Uterus (tissue), 4 donors: ENCODE data around the gene FAM120B. TPM values are rescaled to one million over a fixed set of nuclear protein-coding genes. Genes with fewer than 3 reads are reported as not detected.

Experiments
- DNase-seq, 2 donors: peaks; one replicate each; pipeline ENCODE4 v3.0.0-alpha.2; 2019 to 2020
- H3K27ac ChIP-seq, 2 donors: fragments of 200-600 bp; sonication (generic); 1 replicate in 1 of 2; 2 replicates in 1 of 2; pipeline ENCODE4 v1.5.1; 2016 to 2018
- H3K27me3 ChIP-seq, 2 donors: fragments of 200-600 bp; sonication (generic); one replicate each; pipeline ENCODE4 v1.5.1; 2018 to 2019; ENCODE audit warnings: control low read depth in 1 of 2
- H3K36me3 ChIP-seq, 2 donors: fragments of 200-600 bp; sonication (generic); one replicate each; pipeline ENCODE4 v1.5.1; 2019; ENCODE audit warnings: control low read depth in 1 of 2
- H3K4me1 ChIP-seq, 2 donors: fragments of 200-600 bp; sonication (generic); one replicate each; pipeline ENCODE4 v1.5.1; 2018 to 2019; ENCODE audit warnings: control low read depth in 1 of 2
- H3K4me3 ChIP-seq, 2 donors: fragments of 200-600 bp; sonication (generic); 1 replicate in 1 of 2; 2 replicates in 1 of 2; pipeline ENCODE4 v1.5.1; 2018 to 2019; ENCODE audit warnings: mild to moderate bottlenecking in 1 of 2
- H3K9me3 ChIP-seq, 2 donors: fragments of 200-600 bp; sonication (generic); one replicate each; pipeline ENCODE4 v1.5.1; 2019; ENCODE audit warnings: control low read depth in 1 of 2
- CTCF ChIP-seq, 4 experiments: fragments of 200-600 bp in 2 of 4; fragments of 450-650 bp in 2 of 4; sonication (generic) in 2 of 4; IDR thresholded peaks; one replicate each; pipeline ENCODE4 v1.5.1; 2016 to 2019; ENCODE audit warnings: antibody characterized with exemption in 4 of 4, mild to moderate bottlenecking in 2 of 4, moderate library complexity in 1 of 4
- POLR2A ChIP-seq, 2 donors: fragments of 450-650 bp; IDR thresholded peaks; one replicate each; pipeline ENCODE4 v1.6.1; 2016; ENCODE audit warnings: antibody characterized with exemption in 2 of 2, mild to moderate bottlenecking in 1 of 2, moderate library complexity in 1 of 2
- intact Hi-C: fragments of 100-400 bp; cut with DNase I; formaldehyde crosslinking; loops from one replicate; pipeline ENCODE4 v1.15.1; 2023; ENCODE audit warnings: low total_unique reads
- total RNA-seq, 4 donors: library from RNA; depleted of rRNA in 3 of 4; stranded (reverse); fragments of >200 nt in 3 of 4; gene quantifications; one replicate each; pipeline versions ENCODE4 v1.1.0 to v1.2.4, GENCODE V29; 2014 to 2023
- donor health status: DM: yes; HTN: yes; CAD: no.

The FAM120B gene
- total RNA-seq, 4 donors from 2014 or later = 12.1 to 50.9 (median 35.2) TPM

DNA sequence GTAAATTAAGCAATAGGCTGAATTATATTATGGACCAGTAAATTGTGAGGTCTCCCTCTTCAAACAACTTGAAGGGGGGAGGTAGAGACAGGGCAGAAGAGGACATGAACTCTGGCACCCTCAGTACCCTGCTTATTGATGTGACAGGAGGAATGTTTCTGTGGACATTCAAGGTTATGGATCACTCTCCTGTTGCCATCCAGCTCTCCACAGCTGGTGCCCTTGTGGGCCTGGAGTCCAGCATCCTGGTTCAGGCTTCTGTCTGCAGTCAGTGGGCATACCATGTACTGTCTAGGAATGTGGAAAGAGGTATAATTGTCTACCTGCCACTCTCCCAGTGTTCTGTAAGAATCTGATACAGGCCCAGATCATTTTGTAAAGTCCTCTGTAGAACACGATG is 55.6 kb downstream of the FAM120B start:
- TF ChIP-seq POLR2A (IDR thresholded peaks at IDR 0.05) = no peak
- TF ChIP-seq CTCF (IDR thresholded peaks at IDR 0.05) = no peak
- H3K27ac ChIP-seq = no peak overlapping the region
- H3K27me3 ChIP-seq = no peaks in the 10 kb centered on the region
- H3K36me3 ChIP-seq = no peaks in the 10 kb centered on the region
- intact Hi-C loops = no loop called here
- no peak for DNase-seq
- no peak overlapping the region for H3K4me3 ChIP-seq
- H3K4me1 ChIP-seq = no peaks in the 10 kb centered on the region
- no peaks in the 10 kb centered on the region for H3K9me3 ChIP-seq

GRCh38 chr6:170363255-170363654 is 56.7 kb downstream of the FAM120B start:
- Histone ChIP-seq H3K36me3 (no peaks in the 10 kb centered on the region), H3K27ac (no peak overlapping the region)
- TF ChIP-seq CTCF (IDR thresholded peaks at IDR 0.05) = no peak
- no peak for TF ChIP-seq POLR2A (IDR thresholded peaks at IDR 0.05)

GRCh38 chr6:170365121-170365520 is 58.6 kb downstream of the FAM120B start:
- Histone ChIP-seq H3K36me3 (no peaks in the 10 kb centered on the region), H3K27me3 (no peaks in the 10 kb centered on the region), H3K4me1 (no peaks in the 10 kb centered on the region), H3K9me3 (no peaks in the 10 kb centered on the region), H3K27ac (no peak overlapping the region), H3K4me3 (no peak overlapping the region)
- intact Hi-C loops = no loop called here
- TF ChIP-seq POLR2A (IDR thresholded peaks at IDR 0.05) = no peak
- no peak for TF ChIP-seq CTCF (IDR thresholded peaks at IDR 0.05)
- DNase-seq = no peak

More at GRCh38 chr6:170363255-170363654, 56.7 kb downstream of the FAM120B start:
- Histone ChIP-seq H3K9me3 (no peaks in the 10 kb centered on the region), H3K4me1 (no peaks in the 10 kb centered on the region), H3K27me3 (no peaks in the 10 kb centered on the region), H3K4me3 (no peak overlapping the region)
- no peak for DNase-seq
- intact Hi-C loops = no loop called here

- no peaks in the 10 kb centered on the region for H3K36me3 ChIP-seq
- no peak overlapping the region for H3K4me3 ChIP-seq
- no peaks in the 10 kb centered on the region for H3K27me3 ChIP-seq
- no peaks in the 10 kb centered on the region for H3K9me3 ChIP-seq
- no peaks in the 10 kb centered on the region for H3K4me1 ChIP-seq
- intact Hi-C loops = no loop called here
- TF ChIP-seq POLR2A (IDR thresholded peaks at IDR 0.05) (no peak), CTCF (IDR thresholded peaks at IDR 0.05) (no peak)
- H3K27ac ChIP-seq = no peak overlapping the region
- no peak for DNase-seq
These were observed 59.0 kb downstream of the FAM120B start for GRCh38 chr6:170365593-170365992.

DNA sequence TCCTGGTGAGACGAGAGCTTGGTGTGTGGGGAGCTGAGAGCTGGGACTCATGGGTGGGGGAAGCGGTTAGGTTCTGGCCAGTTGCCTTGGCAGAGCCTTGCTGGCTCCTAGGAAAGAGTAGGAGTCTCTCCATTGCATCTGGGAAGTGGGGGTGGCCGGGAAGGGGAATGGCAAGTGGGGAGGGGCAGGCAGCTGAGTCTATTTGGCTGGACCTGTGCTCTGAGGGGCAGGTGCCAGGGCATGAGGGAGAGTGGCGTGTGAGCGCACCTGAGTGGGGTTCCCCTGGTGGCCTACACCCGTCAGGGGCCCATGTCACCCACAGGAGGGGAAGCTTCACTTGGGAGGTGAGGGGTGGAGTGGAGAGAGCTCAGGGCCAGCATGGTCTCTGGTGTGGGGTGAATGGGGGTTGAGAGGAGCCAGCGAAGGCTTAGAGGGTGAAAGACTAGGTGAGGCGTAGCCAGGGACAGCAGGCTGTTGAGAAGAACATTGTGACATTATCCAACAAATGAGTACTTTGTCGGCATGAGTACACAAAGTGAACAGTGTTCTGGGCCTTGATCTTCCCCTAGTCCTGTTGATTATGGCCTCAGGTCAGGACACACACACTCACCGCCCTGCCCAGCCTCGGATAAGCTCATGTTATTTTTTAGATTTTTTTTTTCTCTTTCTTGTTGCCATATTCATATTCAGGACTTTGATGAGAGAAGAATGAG is 59.8 kb downstream of the FAM120B start:
- no peaks in the 10 kb centered on the region for H3K4me1 ChIP-seq
- DNase-seq = no peak
- no peaks in the 10 kb centered on the region for H3K36me3 ChIP-seq
- no peaks in the 10 kb centered on the region for H3K9me3 ChIP-seq
- TF ChIP-seq POLR2A (IDR thresholded peaks at IDR 0.05) (no peak), CTCF (IDR thresholded peaks at IDR 0.05) (no peak)
- intact Hi-C loops = no loop called here
- H3K27me3 ChIP-seq = no peaks in the 10 kb centered on the region
- H3K27ac ChIP-seq = no peak overlapping the region
- no peak overlapping the region for H3K4me3 ChIP-seq
